HG03469 (cell line): ENCODE results near the gene SLC12A7.

ENCODE experiments used
- ATAC-seq: cut with Tn5 transposase; IDR thresholded peaks from one replicate; pipeline ENCODE4 v1.9.1; 2021; ENCODE audit warnings: mild to moderate bottlenecking, moderate library complexity, moderate number of reproducible peaks; ENCODE audit not compliant: unreplicated experiment

Gene SLC12A7

GRCh38 chr5:1112596-1113331 is 901 bp upstream of the SLC12A7 start:
- ATAC-seq = no peak

- no peak for ATAC-seq
These were observed 579 bp downstream of the SLC12A7 start for GRCh38 chr5:1111241-1111726.

GRCh38 chr5:1110307-1111240 is 1.3 kb downstream of the SLC12A7 start:
- ATAC-seq = no peak

- ATAC-seq = no peak
These were observed 2.1 kb downstream of the SLC12A7 start for GRCh38 chr5:1109542-1110306.

- ATAC-seq = no peak
These were observed 3.0 kb downstream of the SLC12A7 start for GRCh38 chr5:1108865-1109174.

GRCh38 chr5:1108023-1108864 is 3.6 kb downstream of the SLC12A7 start:
- ATAC-seq = no peak

- no peak for ATAC-seq
These were observed 4.5 kb downstream of the SLC12A7 start for GRCh38 chr5:1107167-1108022.

GRCh38 chr5:1106385-1107166 is 5.3 kb downstream of the SLC12A7 start:
- no peak for ATAC-seq

- ATAC-seq = no peak
These were observed 6.3 kb downstream of the SLC12A7 start for GRCh38 chr5:1105350-1106265.

GRCh38 chr5:1104327-1105006 is 7.4 kb downstream of the SLC12A7 start:
- ATAC-seq = no peak

GRCh38 chr5:1103505-1104326 is 8.1 kb downstream of the SLC12A7 start:
- ATAC-seq = no peak

GRCh38 chr5:1103093-1103492 is 8.8 kb downstream of the SLC12A7 start:
- ATAC-seq = no peak

- ATAC-seq = no peak
These were observed 9.7 kb downstream of the SLC12A7 start for GRCh38 chr5:1101961-1102713.

- no peak for ATAC-seq
These were observed 10.9 kb downstream of the SLC12A7 start for GRCh38 chr5:1100664-1101574.
